Mesenteric fat pad (tissue), 1 donor: ENCODE results near the gene GGACT. TPM values are rescaled to one million over a fixed set of nuclear protein-coding genes. Genes with fewer than 3 reads are reported as not detected.

ENCODE experiments used
- DNase-seq: peaks from one replicate; pipeline ENCODE4 v3.0.0-alpha.2; 2020; ENCODE audit warnings: low spot score
- total RNA-seq: library from RNA; stranded (reverse); fragmentation: NEBNext Ultra II Directional; extraction: Animal tissue kit (Norgen Biotek cat#: 25700); gene quantifications from one replicate; pipeline ENCODE4 v1.2.1, GENCODE V29; 2021
- donor health status: DM: yes; HTN: yes; CAD: no.

Gene GGACT
- total RNA-seq, 1 donor from 2014 or later: 3.9 TPM

DNA sequence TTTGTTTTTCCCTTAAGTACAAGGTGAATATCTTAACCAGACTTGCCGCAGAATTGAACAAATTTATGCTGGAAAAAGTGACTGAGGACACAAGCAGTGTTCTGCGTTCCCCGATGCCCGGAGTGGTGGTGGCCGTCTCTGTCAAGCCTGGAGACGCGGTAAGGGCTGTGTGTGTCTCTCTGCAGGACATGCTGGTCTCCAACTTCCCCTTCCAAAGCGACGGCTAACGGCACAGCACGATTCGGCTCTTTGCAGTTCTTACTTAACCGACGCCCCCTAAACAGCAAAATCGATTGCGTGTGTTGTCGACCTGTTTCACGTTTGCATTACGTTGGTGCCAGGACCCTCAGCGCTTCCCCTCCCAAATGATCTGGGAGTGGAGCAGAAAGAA is 73.2 kb downstream of the GGACT start:
- no peak for DNase-seq

DNA sequence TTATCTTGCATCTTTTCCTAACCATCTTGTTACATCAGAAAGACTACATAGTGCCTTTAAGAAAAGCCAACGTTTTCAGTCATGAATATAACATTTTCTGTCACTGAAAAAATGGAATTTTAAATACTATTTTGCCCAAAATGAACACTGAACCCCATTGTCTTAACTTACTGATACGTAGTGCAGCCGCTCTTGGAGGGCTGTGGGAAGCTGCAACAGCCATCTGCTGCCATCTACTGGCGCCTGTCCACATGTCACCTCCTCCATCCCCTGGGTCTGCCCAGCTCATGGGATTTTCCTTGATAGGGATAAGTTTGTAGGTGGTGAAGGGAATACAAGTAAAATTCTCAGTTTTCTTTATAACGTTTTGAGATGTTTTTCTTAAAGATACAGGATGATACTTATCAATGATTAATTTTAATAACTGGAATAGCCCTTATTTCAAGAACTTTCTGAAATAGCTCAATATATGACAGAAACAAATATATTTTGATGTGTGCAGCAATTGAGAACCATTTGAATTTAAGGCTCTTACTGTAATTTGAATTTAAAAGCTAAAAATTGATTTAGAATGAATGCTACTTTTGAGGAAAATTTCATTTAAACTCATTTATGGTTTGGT is 73.7 kb downstream of the GGACT start:
- no peak for DNase-seq

DNA sequence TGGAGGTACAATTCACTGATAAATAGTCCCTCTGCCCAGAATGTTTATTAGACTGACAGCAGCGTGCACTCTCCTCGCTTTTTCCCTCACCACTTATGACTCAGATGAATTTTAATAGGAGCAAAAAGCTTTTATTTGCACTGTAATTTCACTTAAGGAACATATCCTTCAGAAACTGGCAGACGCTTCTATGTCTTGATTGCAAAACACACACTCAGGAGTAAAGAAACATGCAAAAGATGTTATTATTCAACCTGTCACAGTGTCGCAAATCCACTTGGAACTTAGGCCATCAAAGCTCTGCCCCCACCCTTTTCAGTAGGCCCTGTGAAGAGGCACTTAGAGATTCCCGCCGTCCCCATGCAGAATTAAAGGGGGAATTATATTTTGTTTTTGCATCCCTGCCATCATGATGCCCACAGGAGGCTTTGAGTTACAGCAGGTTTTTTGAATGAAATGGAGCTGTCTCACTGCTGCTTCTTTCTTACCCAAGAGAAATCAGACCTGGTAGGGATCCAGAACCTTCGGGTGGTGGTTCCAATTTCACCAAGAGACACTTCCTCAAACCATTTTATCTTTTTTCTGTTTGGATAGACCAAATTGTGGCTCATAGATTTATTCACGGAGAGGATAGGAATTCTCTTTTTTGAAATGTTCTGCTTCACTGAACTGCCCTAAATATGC is 74.5 kb downstream of the GGACT start:
- DNase-seq: no peak

DNA sequence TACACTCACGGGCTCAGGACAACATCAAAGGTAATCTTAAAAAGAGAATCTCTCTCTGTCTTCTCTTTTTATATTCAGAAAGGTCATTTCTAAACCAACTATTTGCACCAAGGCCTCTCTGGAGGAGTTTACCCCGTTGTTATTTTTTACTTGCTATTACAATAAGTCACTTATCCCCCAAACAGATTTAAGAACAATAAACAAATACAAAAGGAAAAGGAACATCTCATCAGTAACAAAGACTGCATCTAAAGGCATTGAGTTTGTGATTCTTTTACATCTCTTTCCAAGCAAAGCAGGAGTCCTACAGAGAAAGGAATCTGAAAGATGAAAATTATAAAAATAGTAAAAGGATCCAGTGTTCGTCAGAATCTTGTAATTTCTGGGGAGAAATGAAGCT is 75.4 kb downstream of the GGACT start:
- DNase-seq: no peak

DNA sequence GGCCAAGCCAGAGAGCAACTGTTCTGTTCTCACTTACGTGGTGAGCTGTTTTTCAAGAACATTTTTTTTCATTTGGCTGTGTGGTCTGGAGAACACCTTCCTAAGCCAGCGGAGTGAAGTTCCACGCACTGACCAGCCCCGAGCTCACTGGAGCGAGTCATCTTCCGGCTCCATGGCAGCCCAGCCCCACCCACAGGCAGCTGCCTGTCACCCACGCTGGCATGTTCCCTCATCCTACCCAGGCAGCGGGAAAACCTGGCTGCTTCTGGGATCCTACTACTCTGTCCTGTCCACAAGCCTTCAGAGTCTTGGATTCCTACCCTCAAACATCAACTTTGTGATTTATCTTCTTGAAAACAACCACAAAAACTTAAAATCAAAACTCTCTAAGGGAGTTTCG is 76.2 kb downstream of the GGACT start:
- DNase-seq: no peak

DNA sequence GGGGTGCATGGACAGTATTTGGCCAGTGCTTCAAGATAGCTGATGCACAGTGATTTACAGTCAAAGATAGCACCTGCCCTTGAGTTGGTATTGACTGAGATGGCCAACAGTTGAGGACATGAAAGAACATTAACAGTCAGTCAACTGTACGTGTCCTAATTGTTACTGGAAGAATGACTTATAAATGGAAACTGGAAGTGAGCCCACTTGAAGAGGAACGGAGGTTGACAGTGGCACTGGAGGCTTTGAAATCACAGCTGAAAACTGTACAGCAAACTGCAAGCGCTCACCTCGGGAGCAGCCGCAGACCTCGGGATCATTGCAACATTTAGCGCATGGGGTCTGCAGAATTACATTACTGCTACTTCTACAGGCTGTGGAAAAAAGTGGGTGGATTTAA is 77.1 kb downstream of the GGACT start:
- no peak for DNase-seq

DNA sequence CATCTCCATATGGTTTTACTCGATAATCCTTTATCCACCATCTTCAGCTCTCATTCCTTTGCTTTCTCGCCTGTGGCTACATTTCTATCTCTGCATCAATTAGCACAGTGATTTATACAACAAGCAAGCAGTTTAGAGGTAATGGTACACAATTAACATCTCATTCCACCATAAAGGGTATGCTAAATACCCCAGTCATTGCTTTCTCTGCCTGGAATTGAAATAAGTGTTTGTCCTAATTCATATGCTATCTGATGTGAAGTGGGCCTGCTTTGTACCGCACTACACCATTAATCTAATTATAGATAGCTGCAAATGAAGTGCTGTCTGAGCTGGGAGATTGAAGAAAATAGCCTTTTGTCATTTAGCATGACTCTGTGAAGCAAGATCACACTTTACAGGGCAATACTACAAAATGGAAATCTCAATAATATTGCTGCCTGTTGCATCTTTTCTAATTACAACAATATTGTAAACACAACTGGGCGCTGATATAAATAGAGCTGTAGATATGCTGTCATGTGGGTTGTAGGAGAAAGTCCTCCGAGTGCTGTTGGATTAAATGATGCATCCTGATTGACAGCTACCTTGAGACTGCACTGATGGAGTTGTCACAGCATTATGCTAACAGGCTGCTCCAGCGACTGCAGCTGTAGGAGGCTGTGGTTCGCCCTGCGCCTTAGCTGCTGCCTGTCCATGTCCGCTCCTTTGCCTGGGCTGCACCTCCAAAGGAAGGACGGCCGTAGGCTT is 78.2 kb downstream of the GGACT start:
- no peak for DNase-seq

DNA sequence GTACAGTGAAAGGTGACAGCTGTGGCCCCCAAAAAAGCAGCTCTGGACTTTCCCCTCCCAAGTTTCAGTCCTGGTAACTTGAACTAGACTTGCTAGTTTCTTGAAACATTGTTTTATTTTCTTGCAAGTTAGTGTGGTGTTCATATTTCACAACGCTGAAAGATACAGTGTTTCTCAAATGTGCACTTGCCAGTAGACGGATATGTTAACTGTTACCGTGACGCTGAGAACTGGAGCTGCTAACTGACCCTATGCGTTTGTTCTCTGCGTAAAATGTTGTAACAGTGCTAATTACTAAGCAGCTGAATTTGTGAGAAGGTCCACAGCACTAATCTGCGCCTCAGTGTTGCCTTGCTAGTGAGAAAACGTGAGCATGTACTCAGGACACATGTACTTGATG is 79.6 kb downstream of the GGACT start:
- no peak for DNase-seq

DNA sequence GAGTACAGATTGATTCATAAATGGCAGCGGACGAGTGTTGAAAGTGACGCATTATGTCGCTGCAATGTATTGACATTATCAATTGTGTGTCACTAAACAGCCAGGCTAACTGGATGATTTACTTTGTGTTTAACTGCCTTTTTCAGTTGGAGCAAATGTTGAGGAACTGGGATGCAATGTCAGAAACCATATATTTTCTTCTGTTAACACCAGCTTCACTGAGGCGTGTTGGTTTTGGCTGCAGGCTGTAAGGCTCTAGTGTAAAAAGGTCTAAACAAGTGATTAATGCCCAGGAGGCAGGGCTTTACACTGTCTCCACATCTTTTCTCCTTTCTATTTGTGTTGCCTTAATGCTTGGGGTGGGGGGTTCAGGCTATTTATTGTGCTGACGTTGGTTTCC is 80.1 kb downstream of the GGACT start:
- DNase-seq: no peak

DNA sequence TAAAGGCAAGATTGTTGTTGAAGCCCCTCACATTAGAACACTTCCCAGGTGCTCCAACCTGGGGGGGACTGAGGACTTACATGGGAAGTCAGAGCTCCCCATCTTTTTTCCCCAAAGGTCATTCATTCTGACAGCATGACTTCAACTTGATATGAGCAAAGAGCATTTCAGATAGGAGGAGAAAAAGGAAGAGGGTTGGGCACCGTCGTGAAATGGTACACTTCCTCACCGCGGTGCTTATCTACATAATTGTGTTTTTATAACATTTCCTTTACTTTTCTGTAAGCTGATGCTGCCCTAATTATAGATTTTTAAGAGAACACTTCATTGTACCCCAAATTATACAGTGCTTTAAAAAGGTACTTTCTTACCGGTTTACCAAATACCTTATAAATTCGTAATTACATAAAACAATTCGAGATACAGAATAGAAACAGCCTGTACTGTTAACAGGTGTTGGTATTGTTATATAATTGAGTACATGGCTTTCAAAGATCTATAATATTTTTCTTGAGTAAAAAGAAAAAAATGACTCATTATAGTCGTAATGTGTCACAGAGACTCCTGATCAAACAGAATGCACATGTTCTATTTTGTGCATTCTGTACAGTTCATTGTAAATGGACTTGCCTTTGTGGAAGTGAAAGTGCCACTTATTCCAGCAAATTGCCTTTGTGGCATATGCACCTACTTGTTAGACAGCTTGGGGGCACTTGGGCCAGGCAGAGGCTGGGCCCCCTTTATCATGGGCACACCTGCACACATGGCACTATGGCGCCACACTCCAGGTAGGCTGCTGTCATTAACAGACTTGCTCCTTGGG is 81.8 kb downstream of the GGACT start:
- no peak for DNase-seq

DNA sequence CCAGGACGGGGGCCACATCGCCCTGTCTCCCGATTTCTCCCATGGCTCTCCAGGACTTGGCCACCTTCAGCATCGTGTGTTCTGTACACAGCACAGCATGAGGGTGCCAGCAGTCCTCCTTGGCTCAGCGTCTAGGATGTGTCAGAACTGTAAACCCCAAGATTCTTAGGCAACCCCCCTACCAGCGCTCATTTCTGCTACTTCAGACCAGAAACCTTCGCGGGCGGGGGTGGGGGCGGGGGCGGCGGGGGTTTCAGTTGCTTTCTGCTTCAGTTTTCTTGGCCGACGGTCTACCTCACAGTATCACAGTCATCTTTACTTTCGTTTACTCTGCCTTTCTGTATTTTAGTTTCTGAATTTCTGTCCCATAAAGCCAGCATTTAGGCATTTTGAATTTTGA is 82.4 kb downstream of the GGACT start:
- DNase-seq: no peak

DNA sequence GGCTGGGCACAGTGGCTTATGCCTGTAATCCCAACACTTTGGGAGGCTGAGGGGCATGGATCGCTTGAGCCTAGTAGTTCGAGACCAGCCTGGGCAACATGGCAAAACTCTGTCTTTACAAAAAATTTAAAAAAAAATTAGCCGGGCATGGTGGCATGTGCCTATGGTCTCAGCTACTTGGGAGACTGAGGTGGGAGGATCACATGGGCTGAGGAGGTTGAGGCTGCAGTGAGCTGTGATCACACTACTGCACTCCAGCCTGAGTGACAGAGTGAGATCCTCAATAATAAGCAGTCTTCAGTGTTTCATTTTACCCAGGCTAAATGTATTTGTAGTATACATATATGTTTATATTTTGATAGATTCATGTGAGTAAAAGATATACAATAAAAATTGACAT is 85.0 kb downstream of the GGACT start:
- no peak for DNase-seq

DNA sequence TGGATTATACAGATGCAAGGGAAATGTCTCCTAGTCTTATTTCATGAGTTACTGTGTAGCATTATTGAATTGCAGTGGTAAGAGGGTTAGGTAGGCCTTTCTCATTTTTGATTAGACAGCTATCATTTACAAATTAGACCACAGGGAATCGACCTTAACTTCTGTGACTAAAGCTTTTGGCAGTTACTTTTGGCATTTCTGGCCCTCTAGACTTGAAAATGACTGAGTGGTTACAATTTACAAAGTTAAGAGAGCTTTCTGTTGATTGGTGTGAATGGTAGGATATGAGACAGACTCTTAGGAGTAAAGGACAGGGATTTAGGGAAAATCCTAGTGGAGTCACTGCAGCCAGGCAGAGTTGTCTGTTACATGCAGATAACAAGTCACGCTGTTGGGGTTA is 86.1 kb downstream of the GGACT start:
- DNase-seq: no peak

DNA sequence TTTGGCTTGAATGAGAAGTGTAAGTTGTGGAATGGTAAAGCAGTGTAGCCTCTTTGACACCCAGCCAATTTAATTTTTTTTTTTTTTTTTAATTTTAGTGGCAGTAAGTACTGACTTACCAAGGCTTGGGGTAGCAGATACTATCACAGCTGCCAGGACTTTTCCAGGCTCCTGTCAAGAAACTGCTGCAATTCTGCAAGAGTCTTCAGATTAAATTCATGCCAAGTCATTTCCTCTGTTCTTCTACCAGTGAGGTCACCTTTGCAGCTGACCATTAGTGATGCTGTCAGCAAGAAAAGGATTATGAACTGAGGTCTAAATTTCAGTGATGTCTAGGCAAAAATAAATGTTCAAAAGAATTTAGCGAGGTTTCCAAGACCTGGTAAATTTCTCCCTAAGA is 91.2 kb downstream of the GGACT start:
- no peak for DNase-seq

DNA sequence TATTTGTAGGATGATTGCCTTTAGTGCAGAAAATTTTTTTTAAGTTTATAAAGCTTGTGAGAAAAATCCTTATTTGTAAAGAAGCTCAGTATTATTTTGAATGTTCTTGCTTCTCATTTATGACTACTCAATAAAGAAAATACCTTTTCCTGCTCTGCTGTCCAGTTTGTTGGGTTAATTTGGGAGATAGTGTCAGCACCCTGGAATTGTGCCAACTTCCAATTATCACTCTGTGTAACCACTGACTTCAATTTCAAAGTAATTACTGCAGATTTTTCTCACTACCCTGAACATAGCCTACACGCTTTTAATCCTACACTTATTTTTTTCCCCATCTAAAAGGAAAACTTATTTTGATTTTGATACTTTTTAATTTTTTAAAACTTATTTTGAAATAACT is 93.1 kb downstream of the GGACT start:
- DNase-seq: no peak

DNA sequence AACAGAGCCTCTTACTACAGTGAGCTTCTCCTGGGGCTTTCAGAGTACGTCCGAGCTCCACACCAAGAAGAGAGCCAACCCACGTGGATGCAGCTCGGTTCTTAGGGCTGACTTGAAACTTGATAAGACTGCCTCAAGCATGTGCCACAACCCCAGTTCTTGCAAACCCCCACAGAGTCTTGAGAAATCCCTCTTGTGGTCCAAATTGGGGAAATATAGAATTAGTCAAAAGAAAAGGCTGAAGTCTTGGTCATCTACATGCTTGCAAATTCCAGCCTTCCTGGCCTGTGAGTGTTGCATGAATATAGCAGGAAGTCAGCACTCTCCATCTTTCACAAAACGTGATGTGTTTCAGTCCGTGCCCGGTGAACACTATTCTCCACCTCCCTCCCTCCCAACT is 95.2 kb downstream of the GGACT start:
- DNase-seq: no peak

DNA sequence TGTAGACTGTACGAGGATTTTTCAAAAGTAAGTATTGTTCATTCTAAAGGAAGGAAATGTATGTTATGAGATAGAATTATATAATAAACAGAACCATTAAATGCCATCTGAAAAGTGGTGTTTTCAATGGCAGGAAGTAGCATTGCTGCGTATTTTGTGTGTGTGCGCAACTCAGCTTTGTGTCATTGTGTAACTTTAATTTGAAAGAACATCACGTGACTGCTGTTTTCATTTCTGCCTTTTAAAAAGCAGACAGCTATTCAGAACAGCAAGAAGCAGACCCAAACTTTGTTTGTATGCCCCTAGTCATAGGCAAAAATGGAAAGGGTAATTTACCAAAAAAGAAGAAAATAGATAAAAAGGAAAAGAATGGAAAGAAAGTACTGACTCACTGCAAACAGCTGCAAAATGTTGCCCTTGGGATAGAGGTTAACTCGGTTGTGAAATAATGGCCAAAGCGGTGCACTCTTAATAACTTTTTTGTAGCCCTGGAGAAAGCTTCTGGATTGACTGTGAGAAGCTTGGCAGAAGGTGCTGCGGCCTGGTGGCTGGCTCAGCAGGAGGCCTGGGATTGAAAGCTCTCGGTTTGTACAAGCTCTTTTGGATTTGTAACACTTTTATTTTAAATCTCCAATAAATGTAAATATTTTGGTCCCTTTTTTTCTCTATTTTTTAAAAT is 97.3 kb downstream of the GGACT start:
- no peak for DNase-seq

DNA sequence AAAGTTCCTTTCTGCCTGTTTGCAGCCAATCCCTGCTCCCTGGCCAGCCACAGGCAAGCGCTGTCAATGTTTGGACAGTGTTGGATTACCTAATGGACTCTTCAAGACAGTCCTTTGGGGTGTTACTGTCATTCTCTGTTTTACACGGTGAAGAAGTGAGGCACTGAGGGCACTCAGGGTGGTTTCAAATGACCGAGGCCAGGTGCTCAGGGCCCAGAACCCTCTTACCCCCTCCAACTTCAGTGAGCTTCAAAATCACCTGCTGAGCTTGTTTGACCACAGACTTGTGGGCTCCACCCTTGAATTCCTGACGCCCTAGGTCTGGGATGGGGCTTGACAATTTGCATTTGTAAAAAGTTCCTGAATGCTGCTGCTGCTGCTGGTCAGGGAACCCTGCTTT is 97.9 kb downstream of the GGACT start:
- DNase-seq: no peak

DNA sequence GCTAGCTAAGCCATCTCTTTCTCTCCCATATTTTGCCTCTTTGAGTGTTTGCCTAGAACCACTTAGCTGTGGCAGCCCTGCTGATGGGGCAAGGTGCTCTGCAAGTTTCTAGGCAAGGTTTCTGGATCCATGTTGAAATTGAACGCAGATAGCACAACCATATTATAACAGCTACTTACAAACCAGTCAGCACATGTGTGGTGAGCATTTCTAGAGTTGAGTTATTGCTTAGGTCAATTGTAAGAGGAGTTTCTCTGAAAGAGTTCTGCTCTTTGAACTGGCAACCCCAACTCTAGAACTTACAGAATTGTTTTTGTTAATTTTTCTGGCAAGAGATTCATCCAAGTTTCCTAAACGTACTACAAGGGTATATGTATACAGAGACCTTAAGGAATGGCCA is 103.3 kb downstream of the GGACT start:
- DNase-seq: no peak

DNA sequence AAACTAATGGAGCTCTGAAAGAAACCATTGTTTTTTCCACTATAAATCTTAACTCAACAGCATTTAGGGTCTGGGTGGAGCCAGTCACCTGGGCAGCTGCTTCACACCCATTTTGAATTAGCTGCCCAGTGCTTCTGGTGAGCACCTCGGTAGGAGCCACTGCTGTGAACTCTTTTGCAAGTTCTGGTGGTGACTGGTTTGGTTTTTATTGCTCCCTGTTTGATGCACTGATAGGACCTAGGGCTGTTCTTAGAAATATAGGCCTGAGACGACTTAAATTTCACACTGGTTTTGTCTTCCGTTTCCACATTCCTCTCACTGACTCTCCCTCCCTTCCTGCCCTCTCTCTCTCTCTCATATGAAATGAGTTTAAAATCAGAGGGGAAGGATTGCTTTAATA is 103.9 kb downstream of the GGACT start:
- no peak for DNase-seq

DNA sequence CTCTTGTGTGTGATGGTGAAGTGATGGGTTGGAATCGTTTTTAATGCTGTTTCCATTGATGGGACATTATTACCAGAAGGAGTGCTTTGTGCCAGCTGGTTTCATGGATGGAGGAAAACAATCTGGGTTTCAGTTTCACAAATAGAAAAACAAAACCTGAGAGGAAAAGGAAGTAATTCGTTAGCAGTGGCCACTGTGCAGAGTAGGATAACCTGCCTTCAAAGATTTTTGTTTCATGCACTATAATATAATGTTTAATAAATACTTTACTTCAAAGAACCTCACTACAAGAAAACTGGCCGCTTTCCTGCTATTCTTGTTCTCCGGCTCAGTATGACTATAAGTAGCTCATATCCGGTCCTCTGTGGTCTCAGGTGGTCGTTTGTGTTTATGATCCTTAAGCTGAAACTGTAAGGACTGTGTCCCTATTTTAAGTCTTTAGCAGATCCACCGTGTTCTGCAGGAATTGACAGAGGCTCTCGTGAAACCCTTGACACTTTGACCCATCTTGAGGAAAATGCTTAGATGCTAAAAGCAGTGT is 104.7 kb downstream of the GGACT start:
- DNase-seq: no peak
